Cortex of kidney (tissue), 1 donor: ENCODE data around the gene C9orf78.

Experiments
- DNase-seq: peaks from one replicate; lab custom pipeline; 2025; lab: John Stamatoyannopoulos, UW

The C9orf78 gene, protein sequence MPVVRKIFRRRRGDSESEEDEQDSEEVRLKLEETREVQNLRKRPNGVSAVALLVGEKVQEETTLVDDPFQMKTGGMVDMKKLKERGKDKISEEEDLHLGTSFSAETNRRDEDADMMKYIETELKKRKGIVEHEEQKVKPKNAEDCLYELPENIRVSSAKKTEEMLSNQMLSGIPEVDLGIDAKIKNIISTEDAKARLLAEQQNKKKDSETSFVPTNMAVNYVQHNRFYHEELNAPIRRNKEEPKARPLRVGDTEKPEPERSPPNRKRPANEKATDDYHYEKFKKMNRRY

DNA sequence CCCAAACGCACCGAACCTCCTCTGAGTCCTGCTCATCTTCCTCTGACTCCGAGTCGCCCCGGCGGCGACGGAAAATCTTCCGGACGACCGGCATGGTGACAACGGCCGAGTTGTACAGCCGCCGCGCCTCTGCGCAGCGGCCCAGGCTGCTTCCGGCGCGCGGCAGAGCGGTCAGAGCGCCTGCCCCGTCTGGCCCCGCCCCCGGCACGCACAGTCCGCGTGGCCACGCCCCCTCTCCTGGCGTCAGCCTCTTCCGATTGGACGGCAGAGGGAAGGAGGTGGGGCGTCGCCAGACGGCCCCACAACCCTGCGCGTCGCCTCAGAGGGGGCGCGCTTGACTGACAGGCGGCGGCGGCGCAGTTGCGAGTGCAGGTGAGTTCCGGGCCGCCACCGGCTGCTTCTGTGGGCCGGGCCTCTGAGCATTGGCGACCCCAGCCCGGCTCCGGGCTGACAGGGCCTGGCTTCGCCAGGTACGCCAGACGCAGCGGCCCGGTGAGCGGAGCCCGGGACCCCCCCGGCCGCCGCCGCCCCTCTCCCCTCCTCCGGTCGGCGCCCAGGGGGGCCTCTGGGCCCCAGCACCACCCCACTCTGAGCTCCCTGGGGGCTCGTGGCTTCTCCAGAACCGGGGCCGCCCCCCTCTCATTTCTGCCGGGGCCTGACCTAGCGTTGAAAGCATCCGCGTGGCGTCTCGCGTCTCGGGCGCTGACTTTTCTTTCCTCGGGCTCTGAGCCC lies at the start of gene C9orf78, which contains the start of gene USP20:
Gene C9orf78, minus strand, starts transcription at position 148 of the 732 bp plus-strand sequence. Its CDS starts 54 bp downstream, at position 94.
Gene USP20, plus strand, starts transcription at position 331 of the 732 bp plus-strand sequence. CDS start 17,098 bp downstream, outside the sequence.
- DNase-seq = peak; percentile 45

DNA sequence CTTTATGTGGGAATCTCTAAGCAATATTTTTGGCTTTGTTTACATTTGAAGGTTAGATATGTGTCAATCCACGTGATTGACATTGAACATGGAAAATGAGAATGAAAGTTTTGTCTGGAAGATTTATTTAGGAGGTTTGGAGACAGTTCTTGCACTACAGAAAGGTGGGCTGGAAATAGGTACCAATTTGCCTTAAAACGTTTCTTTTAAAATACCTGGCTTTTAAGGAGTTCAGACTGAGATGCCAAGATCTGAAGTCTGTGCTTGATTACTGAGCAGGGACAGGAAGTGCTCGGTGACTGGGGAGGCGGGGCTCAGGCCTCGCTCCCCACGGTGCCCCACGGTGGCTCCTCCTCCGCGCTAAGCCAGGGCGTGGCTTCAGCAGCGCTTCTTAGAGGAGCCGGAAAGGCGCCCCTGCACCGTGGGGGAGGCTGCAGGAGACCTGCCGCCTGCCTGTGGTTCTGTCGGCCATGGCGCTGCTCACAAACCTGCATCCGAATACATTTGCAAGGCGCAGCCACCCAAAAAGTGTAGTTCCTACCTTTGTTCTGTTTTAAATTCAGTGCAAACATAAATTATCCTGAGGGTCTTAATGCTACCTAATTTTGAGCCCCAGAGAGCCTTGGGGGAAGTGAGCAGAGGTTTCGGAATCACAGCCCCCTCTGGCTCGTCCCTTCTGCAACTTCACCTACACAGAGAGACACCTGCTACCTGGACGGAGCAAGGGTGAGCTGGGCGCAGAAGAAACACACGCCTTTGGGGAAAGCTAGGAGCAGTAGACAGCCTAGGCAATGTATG lies 49.3 kb upstream of the C9orf78 start:
- DNase-seq = no peak

DNA sequence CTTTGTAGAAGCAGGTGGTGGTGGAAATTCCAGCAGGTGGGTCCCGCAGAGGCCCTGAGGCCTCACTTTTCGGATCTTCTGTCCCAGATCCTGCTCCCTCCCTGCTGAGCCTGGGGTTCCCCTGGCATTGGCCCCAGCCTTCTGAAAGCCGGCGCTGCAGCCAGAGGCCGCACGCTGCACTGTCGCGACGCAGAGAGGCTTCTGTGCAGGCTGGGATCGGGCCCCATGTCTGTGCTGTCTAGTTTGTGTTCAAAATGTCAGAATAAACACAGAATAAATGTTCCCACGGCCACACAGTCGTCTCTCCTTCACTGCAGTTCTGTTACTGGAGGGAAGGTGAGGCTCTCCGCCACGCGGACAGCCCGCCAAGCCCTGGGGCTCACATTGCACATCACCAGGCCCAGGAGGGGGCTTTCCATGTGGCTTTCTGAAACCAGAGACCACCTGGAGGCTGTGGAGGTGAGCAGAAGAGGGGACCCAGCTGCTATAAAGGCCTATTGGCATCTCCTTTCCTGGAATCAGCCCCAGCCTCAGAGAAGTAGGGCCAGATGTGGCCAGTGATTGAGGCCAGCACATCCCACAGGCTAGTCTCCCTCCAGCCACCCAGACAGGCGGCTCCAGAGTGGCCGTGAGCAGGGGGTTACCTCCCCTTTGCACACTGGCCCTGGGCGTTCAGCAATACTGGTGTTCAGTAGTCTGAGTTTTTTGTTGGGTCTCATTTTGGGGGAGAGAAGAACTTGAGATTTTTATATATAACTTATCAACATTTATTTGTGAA lies 46.7 kb upstream of the C9orf78 start:
- no peak for DNase-seq

DNA sequence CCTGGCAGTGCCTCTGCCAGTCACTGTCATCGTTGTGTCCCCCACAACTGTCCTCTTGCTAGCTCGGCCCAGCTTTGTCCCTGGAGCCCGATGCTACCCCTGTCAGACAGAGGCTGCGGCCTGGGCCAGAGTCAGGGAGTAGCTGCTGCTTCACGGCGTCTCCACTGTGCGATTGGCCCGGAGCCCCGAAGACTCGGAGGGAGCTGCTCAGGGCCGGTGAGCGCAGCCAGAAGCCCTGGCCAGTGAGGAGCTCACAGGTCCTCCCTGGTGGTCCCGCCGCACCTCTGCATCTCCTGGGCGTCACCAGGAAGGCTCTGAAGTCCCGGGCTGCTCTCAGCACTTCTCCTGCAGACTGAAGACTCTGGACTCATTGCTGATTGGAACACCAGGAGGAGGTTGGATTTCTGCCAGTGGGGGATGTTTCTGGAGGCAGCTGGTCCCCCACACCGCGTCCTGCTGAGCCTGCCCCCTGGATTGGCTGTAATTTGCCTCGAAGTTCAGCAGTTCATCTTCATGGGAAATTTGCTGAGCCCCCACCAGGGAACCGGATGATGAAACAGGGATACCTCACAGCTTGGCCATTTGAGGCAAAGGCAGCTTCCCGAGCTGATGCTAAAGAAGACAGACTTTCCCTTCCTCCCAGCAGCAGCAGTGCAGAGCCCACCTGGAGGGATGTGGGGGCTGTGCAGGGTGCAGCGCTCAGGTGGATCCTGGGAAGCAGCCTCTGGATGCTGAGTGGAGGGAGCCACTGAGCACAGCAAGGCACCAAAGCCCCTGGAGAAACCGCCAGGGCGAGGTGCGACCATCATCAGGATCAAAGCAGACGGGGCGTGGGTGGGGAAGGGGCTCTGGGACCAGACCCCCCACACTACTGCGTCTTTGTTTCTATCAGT lies 45.8 kb upstream of the C9orf78 start:
- DNase-seq = no peak

DNA sequence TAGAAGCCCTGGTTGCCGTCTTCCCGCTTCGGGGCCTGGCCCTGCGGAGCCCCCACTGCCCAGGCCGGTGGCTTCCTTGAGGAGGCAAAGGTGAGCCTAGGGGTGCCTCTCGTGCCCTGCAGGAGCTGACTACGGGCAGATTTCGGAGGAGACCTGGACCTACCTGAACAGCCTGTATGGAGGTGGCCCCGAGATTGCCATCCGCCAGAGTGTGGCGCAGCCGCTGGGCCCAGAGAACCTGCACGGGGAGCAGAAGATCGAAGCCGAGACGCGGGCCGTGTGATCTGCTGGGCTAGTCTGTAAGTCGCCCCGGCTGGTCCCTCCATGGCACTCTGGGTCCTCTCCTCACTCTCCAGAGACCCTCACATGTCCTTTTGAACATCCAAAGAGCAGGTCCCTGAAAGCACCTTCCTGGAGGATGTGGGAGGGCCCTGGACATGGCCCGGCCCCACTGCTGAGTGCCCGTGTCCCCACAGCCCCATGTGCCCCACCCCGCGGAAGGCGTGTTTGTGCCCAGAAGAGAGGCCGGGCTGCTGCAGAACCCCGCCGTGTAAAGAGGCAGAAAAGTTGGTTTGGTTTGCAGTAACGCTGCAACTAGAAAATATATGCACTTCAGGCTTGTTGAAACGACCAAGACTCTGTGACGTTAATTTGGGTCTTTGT lies 45.0 kb upstream of the C9orf78 start:
- DNase-seq = no peak

DNA sequence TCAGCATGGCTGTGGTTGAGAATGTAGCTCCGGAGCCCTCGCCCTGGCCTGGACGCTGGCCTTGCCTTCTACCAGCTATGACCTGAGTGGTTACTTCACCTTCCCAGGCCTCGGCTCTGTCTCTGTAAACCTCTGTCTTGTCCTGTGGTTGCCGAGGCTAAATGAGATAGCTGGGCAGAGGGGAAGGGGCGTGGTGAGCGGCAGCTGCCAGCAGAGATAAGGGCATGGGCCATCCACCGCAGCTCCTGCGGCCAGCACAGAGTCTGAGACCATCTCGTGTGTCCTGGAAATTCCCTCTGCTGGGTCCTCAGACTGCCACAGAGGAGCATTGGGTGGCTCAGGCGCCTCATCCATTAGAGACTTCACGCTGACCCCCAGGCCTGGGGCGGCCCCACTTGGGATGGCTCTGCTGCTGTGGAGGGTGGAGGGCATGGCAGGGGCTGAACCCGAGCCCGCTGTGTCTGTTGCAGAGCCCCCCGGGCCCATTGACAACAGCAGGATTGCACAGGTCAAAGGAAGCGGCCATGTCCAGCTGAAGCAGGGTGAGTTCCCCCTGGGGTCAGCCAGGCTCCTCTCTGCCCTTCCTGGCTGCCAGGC lies 44.1 kb upstream of the C9orf78 start:
- no peak for DNase-seq

DNA sequence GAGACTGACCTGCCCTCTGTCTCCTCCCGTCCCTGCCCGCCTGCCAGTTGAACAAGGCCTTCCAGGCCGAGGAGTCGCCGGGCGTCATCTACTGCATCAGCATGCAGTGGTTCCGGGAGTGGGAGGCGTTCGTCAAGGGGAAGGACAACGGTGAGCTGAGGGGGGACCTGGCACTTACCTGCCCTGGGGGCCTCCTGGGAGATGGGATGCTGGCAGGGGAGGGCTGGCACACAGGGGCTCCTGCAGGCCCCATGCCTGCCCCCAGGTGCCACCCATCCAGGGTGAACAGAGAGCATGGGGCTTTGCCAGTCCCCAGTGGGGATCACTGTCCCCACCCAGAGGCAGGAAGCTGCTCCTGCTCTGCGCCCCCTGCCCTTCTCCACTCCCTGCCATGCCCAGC lies 43.2 kb upstream of the C9orf78 start:
- DNase-seq = no peak

DNA sequence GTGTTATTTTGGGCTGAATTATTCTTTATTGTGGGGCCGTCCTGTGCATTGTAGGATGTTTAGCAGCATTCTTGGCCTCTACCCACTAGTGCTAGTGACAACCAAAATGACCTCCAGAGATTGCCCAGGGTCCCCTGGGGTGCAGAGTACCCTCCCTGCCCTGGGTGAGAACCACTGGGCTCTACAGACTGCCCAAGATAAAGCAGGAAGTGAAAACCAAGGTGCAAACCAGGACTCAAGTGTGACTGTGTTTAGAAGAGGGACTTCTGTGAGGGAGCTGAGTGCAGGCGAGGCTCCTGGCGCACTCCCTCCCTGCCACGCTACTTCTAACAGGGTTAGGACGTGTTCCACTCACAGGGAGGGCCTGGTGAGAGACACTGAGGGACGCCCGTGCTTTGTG lies 41.7 kb upstream of the C9orf78 start:
- DNase-seq = no peak

DNA sequence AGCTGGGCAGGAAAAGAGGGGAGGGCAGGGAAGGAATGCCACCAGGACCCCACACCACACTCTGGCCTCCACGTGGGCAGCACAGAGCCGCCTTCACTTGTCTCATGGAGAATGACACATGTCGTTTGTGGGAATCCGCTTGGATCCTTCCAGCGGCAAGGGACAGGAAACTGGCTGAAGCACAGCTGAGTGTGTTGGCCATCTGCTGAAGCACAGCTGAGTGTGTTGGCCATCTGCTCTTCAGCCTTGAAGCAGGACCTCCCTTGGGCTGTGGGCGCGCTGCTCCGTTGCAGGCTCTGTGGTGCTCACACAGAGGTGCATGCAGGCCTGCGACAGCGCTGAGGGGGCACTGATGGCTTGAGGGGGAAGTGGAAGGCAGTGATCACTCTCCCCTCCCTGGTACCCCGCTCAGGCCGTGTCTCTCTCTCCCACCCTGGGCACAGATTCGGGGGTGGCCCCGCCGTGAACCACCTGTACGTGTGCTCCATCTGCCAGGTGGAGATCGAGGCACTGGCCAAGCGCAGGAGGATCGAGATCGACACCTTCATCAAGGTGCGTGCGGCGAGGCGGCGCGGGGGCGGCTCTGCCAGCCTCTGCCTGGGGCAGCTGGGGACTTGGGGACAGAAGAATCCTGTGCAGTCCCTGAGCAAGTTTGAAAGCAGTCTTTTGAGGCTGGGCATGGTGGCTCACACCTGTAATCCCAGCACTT lies 40.8 kb upstream of the C9orf78 start:
- no peak for DNase-seq

DNA sequence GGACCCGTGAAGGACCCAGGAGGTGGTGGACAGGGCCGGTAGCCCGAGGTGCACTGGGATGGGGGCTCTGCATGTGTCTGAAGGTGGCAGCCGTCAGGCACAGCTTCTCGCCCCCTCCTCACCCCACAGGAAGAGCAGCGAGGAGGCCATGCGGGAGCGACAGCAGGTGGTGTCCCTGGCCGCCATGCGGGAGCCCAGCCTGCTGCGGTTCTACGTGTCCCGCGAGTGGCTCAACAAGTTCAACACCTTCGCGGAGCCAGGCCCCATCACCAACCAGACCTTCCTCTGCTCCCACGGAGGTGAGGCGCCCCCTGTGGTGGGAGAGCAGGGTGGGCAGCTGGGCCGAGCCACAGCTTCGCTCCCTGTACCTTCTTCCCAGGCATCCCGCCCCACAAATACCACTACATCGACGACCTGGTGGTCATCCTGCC lies 40.1 kb upstream of the C9orf78 start:
- no peak for DNase-seq

DNA sequence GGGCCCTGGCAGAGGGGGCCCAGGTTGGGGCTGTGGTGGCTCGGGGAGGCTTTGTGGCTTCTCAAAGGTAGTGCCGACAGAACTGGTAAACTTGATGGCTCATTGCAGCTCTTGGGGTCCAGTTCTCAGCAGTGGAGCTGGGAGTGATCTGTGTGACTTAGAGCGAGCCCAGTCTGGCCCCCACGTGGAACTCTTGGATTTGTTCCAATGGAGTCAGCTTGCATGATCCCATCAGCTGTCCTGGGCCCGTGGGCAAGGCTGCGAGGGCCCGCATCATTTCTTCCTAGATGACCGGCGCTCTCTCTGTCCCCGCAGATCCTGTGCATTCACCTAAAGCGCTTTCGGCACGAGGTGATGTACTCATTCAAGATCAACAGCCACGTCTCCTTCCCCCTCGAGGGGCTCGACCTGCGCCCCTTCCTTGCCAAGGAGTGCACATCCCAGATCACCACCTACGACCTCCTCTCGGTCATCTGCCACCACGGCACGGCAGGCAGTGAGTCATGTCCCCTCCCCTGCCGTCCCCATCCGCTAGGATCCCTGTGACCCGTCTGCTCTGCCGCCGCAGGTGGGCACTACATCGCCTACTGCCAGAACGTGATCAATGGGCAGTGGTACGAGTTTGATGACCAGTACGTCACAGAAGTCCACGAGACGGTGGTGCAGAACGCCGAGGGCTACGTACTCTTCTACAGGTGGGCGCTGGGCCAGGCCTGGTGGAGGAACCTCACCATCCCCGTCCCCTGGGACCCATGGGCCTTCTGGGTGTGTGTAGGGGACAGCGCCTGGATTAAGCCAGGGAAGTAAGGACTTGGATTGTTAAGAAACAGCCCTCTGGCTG lies 39.4 kb upstream of the C9orf78 start:
- DNase-seq = no peak

DNA sequence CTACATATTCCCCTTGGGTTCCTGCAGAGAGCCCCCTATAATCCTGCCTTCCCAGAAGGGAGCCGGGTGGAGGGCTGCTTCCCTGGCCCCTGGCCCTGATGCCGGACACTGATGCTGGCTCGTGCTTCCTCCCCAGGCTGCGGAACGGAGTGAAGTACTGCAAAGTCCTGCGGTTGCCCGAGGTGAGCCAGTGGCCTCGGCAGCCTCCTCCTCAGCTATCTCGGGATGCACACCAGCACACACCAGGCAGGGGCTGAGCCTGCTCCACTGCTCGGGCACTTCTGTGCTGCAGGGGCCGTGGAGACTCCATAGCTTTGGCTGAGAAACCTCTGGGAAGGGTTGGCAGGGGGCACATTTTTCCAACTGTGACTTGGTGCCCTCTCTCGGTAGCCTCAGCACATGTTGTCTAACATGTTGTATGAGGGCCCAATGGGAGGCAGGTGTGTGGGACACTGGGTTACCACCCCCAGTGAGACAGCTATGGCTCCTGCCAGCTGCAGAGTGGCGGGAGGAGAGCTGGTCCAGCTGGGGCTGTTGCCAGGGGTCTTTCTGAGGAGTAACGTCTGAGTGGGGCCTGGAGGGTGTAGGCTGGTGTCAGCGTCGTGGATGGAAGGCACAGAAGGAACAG lies 38.6 kb upstream of the C9orf78 start:
- DNase-seq = no peak

DNA sequence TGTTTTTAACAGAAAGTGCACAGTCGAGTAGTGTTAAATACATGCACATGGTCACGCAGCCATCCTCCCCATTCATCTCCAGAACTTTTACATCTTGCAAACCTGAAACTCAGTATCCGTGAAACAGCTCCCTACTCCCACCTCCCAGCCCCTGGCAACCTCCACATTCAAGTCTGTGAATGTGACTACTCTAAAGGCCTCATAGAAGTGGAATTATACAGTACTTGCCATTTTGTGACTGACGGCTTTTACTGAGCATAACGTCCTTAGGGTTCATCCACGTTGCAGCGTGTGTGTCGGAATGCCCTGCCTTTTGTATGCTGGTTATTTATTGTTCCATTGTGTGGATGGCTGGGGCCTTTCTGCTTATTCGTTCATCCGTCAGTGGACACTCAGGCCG lies 36.0 kb upstream of the C9orf78 start:
- no peak for DNase-seq

DNA sequence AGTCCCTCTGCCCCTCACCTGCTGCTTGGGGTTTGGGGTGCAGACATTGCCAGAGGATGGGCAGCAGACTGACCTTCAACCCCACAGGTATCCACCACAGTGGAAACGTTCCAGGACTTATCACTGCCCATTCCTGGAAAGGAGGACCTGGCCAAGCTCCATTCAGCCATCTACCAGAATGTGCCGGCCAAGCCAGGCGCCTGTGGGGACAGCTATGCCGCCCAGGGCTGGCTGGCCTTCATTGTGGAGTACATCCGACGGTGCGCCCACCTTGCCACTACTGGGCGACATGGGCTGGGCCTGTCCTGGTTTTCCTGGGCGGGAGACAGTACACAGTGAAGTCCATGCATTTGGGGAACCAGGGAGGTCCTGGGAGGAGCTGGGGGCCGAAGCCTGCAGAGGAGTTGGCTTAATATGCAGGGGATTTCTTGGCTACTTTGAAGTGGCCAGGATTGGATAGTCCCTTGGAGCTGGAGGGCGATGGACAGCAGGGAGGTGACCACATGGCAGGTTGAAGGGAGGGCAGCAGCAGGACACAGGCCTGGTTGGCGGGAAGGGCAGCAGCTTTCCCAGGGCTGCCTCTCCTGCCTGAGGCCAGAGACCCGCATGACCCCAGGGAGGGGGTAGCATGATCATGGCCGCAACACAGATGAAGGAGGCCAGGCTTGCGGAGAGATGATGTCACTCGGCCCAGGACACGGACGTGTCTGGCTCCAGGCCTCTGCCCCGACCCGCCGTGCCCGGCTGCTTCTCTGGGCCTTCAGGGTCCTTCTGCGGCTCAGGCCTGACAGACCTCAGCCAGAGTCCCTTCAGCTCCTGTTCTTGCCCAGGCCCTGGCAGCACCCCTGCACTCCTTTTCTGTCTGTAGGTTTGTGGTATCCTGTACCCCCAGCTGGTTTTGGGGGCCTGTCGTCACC lies 34.8 kb upstream of the C9orf78 start:
- no peak for DNase-seq

DNA sequence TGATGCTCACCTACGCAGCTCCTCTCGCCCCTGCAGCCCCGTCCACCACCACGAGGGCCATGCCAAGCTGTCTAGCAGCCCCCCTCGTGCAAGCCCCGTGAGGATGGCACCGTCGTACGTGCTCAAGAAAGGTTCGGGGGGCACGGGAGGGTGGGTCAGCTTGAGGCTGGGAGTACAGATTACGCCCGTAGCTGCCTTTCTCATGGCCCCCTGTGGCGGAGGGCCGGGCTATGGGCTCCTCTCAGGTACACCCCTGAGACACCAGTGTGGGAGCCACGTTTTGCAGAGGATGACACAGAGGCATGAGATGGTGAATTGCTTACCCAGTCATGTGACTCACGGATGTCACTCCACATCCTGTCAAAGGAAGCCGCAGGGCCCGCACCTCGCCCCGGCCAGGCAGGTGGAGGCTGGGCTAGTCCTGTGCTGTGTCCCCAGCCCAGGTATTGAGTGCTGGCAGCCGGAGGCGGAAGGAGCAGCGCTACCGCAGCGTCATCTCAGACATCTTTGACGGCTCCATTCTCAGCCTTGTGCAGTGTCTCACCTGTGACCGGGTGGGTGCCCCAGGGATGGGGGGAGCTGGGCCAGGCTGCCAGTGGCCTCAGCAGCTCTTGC lies 33.9 kb upstream of the C9orf78 start:
- no peak for DNase-seq
